ENCODE results near the gene FAM168A. TPM values are rescaled to one million over a fixed set of nuclear protein-coding genes. Genes with fewer than 3 reads are reported as not detected.
"Not testable (repeated sequence)": the region's sequence is repeated elsewhere in the genome, so short reads cannot be mapped to it uniquely, and the experiment has no call there.

Gene FAM168A
- total RNA-seq, 1 donor = 28.2 TPM

GRCh38 chr11:73579641-73580434 is 18.1 kb downstream of the FAM168A start:
- TF ChIP-seq, protein P1, sequence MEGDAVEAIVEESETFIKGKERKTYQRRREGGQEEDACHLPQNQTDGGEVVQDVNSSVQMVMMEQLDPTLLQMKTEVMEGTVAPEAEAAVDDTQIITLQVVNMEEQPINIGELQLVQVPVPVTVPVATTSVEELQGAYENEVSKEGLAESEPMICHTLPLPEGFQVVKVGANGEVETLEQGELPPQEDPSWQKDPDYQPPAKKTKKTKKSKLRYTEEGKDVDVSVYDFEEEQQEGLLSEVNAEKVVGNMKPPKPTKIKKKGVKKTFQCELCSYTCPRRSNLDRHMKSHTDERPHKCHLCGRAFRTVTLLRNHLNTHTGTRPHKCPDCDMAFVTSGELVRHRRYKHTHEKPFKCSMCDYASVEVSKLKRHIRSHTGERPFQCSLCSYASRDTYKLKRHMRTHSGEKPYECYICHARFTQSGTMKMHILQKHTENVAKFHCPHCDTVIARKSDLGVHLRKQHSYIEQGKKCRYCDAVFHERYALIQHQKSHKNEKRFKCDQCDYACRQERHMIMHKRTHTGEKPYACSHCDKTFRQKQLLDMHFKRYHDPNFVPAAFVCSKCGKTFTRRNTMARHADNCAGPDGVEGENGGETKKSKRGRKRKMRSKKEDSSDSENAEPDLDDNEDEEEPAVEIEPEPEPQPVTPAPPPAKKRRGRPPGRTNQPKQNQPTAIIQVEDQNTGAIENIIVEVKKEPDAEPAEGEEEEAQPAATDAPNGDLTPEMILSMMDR (IDR thresholded peaks at IDR 0.05; ENCODE audit: extremely low read depth, low read depth, low read length) = no peak
- no peak overlapping the region for H3K4me3 ChIP-seq (ENCODE audit: insufficient read depth, low read length)
- H3K79me2 ChIP-seq (ENCODE audit: insufficient read depth, low read length) = peaks cover 41% of the 10 kb centered on the region
- no peak overlapping the region for H3K27ac ChIP-seq (ENCODE audit: low read depth, low read length)
- H2AFZ ChIP-seq (ENCODE audit: low read length) = no peak overlapping the region
- H3K9me3 ChIP-seq (ENCODE audit: low read depth, low read length) = no peaks in the 10 kb centered on the region
- no peaks in the 10 kb centered on the region for H3K4me1 ChIP-seq (ENCODE audit: insufficient read depth, low read length)
- no peaks in the 10 kb centered on the region for H3K27me3 ChIP-seq (ENCODE audit: insufficient read depth, low read length)
- peaks cover 11% of the 10 kb centered on the region for H4K20me1 ChIP-seq (ENCODE audit: insufficient read depth, low read length)
- DNase-seq (ENCODE audit: insufficient read length, low spot score, missing footprints) = no peak
- H3K36me3 ChIP-seq (ENCODE audit: insufficient read depth, low read length) = no peaks in the 10 kb centered on the region
- H3K4me2 ChIP-seq (ENCODE audit: insufficient read depth, low read length) = no peak overlapping the region

GRCh38 chr11:73578592-73579185 is 19.2 kb downstream of the FAM168A start:
- Histone ChIP-seq H3K36me3 (ENCODE audit: insufficient read depth, low read length) (no peaks in the 10 kb centered on the region), H3K4me3 (ENCODE audit: insufficient read depth, low read length) (no peak overlapping the region), H3K27ac (ENCODE audit: low read depth, low read length) (no peak overlapping the region), H3K27me3 (ENCODE audit: insufficient read depth, low read length) (no peaks in the 10 kb centered on the region), H3K79me2 (ENCODE audit: insufficient read depth, low read length) (peaks cover 45% of the 10 kb centered on the region), H3K4me1 (ENCODE audit: insufficient read depth, low read length) (no peaks in the 10 kb centered on the region), H4K20me1 (ENCODE audit: insufficient read depth, low read length) (peaks cover 11% of the 10 kb centered on the region), H2AFZ (ENCODE audit: low read length) (no peak overlapping the region), H3K4me2 (ENCODE audit: insufficient read depth, low read length) (no peak overlapping the region), H3K9me3 (ENCODE audit: low read depth, low read length) (no peaks in the 10 kb centered on the region)
- TF ChIP-seq, protein P1 (IDR thresholded peaks at IDR 0.05; ENCODE audit: extremely low read depth, low read depth, low read length) = no peak
- no peak for DNase-seq (ENCODE audit: insufficient read length, low spot score, missing footprints)

GRCh38 chr11:73577496-73577917 is 20.4 kb downstream of the FAM168A start:
- Histone ChIP-seq H3K79me2 (ENCODE audit: insufficient read depth, low read length) (peaks cover 40% of the 10 kb centered on the region), H3K4me2 (ENCODE audit: insufficient read depth, low read length) (no peak overlapping the region), H3K9me3 (ENCODE audit: low read depth, low read length) (no peaks in the 10 kb centered on the region), H3K4me3 (ENCODE audit: insufficient read depth, low read length) (no peak overlapping the region), H3K27ac (ENCODE audit: low read depth, low read length) (no peak overlapping the region), H3K4me1 (ENCODE audit: insufficient read depth, low read length) (no peaks in the 10 kb centered on the region), H3K27me3 (ENCODE audit: insufficient read depth, low read length) (no peaks in the 10 kb centered on the region), H4K20me1 (ENCODE audit: insufficient read depth, low read length) (peaks cover 10% of the 10 kb centered on the region), H3K36me3 (ENCODE audit: insufficient read depth, low read length) (no peaks in the 10 kb centered on the region), H2AFZ (ENCODE audit: low read length) (no peak overlapping the region)
- DNase-seq (ENCODE audit: insufficient read length, low spot score, missing footprints) = peak; percentile 72
- TF ChIP-seq, protein P1 (IDR thresholded peaks at IDR 0.05; ENCODE audit: extremely low read depth, low read depth, low read length) = no peak

- DNase-seq (ENCODE audit: insufficient read length, low spot score, missing footprints) = no peak
- Histone ChIP-seq H3K9me3 (ENCODE audit: low read depth, low read length) (no peaks in the 10 kb centered on the region), H3K36me3 (ENCODE audit: insufficient read depth, low read length) (no peaks in the 10 kb centered on the region), H3K4me2 (ENCODE audit: insufficient read depth, low read length) (no peak overlapping the region), H3K4me1 (ENCODE audit: insufficient read depth, low read length) (no peaks in the 10 kb centered on the region), H2AFZ (ENCODE audit: low read length) (no peak overlapping the region), H3K79me2 (ENCODE audit: insufficient read depth, low read length) (peaks cover 38% of the 10 kb centered on the region), H3K4me3 (ENCODE audit: insufficient read depth, low read length) (no peak overlapping the region), H3K27me3 (ENCODE audit: insufficient read depth, low read length) (no peaks in the 10 kb centered on the region), H4K20me1 (ENCODE audit: insufficient read depth, low read length) (peaks cover 10% of the 10 kb centered on the region), H3K27ac (ENCODE audit: low read depth, low read length) (no peak overlapping the region)
- TF ChIP-seq, protein P1 (IDR thresholded peaks at IDR 0.05; ENCODE audit: extremely low read depth, low read depth, low read length) = no peak
Measured at GRCh38 chr11:73576185-73576614, 21.7 kb downstream of the FAM168A start.

GRCh38 chr11:73571982-73572381 is 25.9 kb downstream of the FAM168A start:
- not testable (repeated sequence) for H3K9me3 ChIP-seq (ENCODE audit: low read depth, low read length); H4K20me1 ChIP-seq (ENCODE audit: insufficient read depth, low read length)
- peaks cover 37% of the 10 kb centered on the region for H3K79me2 ChIP-seq (ENCODE audit: insufficient read depth, low read length)

More at GRCh38 chr11:73571982-73572381, 25.9 kb downstream of the FAM168A start:
- DNase-seq (ENCODE audit: insufficient read length, low spot score, missing footprints); H3K4me3 ChIP-seq (ENCODE audit: insufficient read depth, low read length); H2AFZ ChIP-seq (ENCODE audit: low read length); H3K27ac ChIP-seq (ENCODE audit: low read depth, low read length); H3K36me3 ChIP-seq (ENCODE audit: insufficient read depth, low read length); H3K27me3 ChIP-seq (ENCODE audit: insufficient read depth, low read length); H3K4me2 ChIP-seq (ENCODE audit: insufficient read depth, low read length): not testable (repeated sequence)
- H3K4me1 ChIP-seq (ENCODE audit: insufficient read depth, low read length) = peaks cover 11% of the 10 kb centered on the region

Data from osteoblast (primary cell).